HEK293 (cell line): ENCODE measurements around the gene CCNY.
A peak's percentile ranks its signal among the peaks of the same experiment; 100 is the strongest.

Source experiments
- GFI1B ChIP-seq: fragments of 450-650 bp; formaldehyde crosslinking; IDR thresholded peaks from 2 replicates; pipeline ENCODE4 v1.5.1; 2016; ENCODE audit warnings: missing biosample characterization, missing genetic modification characterization
- KLF16 ChIP-seq: fragments of 450-650 bp; formaldehyde crosslinking; IDR thresholded peaks from 2 replicates; pipeline ENCODE4 v1.5.1; 2017; ENCODE audit warnings: missing biosample characterization, missing genetic modification characterization
- MYNN ChIP-seq: fragments of 450-650 bp; formaldehyde crosslinking; IDR thresholded peaks from 2 replicates; pipeline ENCODE4 v1.5.1; 2016; ENCODE audit warnings: missing biosample characterization, missing genetic modification characterization, borderline replicate concordance
- PRDM1 ChIP-seq: fragments of 450-650 bp; formaldehyde crosslinking; IDR thresholded peaks from 2 replicates; pipeline ENCODE4; 2016; ENCODE audit warnings: missing biosample characterization, missing genetic modification characterization
- TCF7L2 ChIP-seq: IDR thresholded peaks from 2 replicates; pipeline ENCODE4 v1.6.1; 2011; ENCODE audit warnings: low read depth, mild to moderate bottlenecking, inconsistent platforms, low read length, moderate library complexity, borderline replicate concordance
- WT1 ChIP-seq: fragments of 450-650 bp; formaldehyde crosslinking; IDR thresholded peaks from 2 replicates; pipeline ENCODE4 v1.5.1; 2016; ENCODE audit warnings: missing biosample characterization, missing genetic modification characterization
- ZBTB8A ChIP-seq: fragments of 450-650 bp; formaldehyde crosslinking; IDR thresholded peaks from 2 replicates; pipeline ENCODE4 v1.5.1; 2016; ENCODE audit warnings: missing biosample characterization, missing genetic modification characterization
- ZFP3 ChIP-seq: fragments of 450-650 bp; formaldehyde crosslinking; IDR thresholded peaks from 2 replicates; pipeline ENCODE4 v1.5.1; 2016; ENCODE audit warnings: low read depth, missing biosample characterization, missing genetic modification characterization
- ZNF16 ChIP-seq: fragments of 450-650 bp; formaldehyde crosslinking; IDR thresholded peaks from 2 replicates; pipeline ENCODE4 v1.5.1; 2016; ENCODE audit warnings: low read depth, missing biosample characterization, missing genetic modification characterization
- ZNF221 ChIP-seq: fragments of 450-650 bp; formaldehyde crosslinking; IDR thresholded peaks from 2 replicates; pipeline ENCODE4 v1.5.1; 2017; ENCODE audit warnings: missing biosample characterization, missing genetic modification characterization, borderline replicate concordance
- ZNF274 ChIP-seq, 2 experiments: fragments of 200-500 bp in 1 of 2; fragments of 450-650 bp in 1 of 2; sonication (Bioruptor generic) in 1 of 2; formaldehyde crosslinking in 1 of 2; IDR thresholded peaks; 2 replicates each; pipeline versions ENCODE4 v1.5.1 to v1.6.1; 2014 to 2016; ENCODE audit warnings: borderline replicate concordance in 1 of 2, inconsistent platforms in 1 of 2, low read length in 1 of 2, missing biosample characterization in 1 of 2, missing genetic modification characterization in 1 of 2
- ZNF311 ChIP-seq: fragments of 450-650 bp; formaldehyde crosslinking; IDR thresholded peaks from 2 replicates; pipeline ENCODE4 v1.5.1; 2017; ENCODE audit warnings: missing biosample characterization, missing genetic modification characterization, borderline replicate concordance
- ZNF747 ChIP-seq: fragments of 450-650 bp; formaldehyde crosslinking; IDR thresholded peaks from 2 replicates; pipeline ENCODE4 v1.5.1; 2016; ENCODE audit warnings: missing biosample characterization, missing genetic modification characterization
- TF ChIP-seq, protein P1 (sequence below): fragments of 450-650 bp; formaldehyde crosslinking; IDR thresholded peaks from 2 replicates; pipeline ENCODE4 v1.5.1; 2016; ENCODE audit warnings: missing biosample characterization, missing genetic modification characterization

DNA sequence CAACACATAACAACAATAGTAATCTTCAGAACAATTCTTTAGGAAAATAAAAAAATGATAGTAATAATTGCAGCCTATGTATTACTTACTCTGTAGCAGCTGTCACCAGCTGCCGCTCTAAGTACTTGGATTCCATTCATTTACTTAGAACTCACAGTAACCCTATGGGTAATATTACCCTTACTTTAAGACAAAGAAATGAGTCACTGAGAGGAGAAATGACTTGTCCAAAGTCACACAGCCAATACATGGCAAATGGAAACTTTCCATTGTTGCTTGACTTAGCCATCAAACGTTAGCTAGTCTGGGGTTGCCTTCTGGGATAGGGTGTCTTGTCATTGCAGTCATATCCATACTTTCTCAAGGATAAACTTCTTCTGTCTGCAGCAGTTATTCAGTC, 3.6 kb downstream of the CCNY start:
- TF ChIP-seq KLF16 (tag by site-specific recombination) (no peak), ZNF16 (no peak), ZNF311 (tag by site-specific recombination) (no peak), ZNF747 (tag by site-specific recombination) (no peak), ZBTB8A (tag by site-specific recombination) (no peak), ZNF274 (IDR thresholded peaks at IDR 0.05; ENCODE audit: low read length) (no peak), ZNF274 (tag by site-specific recombination; IDR thresholded peaks at IDR 0.05; ENCODE audit: borderline replicate concordance) (no peak), GFI1B (tag by site-specific recombination) (no peak), PRDM1 (tag by site-specific recombination) (peak; percentile 63), ZNF221 (no peak), ZFP3 (tag by site-specific recombination) (no peak), WT1 (tag by site-specific recombination) (no peak), MYNN (tag by site-specific recombination) (no peak), TCF7L2 (no peak)
- TF ChIP-seq, protein P1, sequence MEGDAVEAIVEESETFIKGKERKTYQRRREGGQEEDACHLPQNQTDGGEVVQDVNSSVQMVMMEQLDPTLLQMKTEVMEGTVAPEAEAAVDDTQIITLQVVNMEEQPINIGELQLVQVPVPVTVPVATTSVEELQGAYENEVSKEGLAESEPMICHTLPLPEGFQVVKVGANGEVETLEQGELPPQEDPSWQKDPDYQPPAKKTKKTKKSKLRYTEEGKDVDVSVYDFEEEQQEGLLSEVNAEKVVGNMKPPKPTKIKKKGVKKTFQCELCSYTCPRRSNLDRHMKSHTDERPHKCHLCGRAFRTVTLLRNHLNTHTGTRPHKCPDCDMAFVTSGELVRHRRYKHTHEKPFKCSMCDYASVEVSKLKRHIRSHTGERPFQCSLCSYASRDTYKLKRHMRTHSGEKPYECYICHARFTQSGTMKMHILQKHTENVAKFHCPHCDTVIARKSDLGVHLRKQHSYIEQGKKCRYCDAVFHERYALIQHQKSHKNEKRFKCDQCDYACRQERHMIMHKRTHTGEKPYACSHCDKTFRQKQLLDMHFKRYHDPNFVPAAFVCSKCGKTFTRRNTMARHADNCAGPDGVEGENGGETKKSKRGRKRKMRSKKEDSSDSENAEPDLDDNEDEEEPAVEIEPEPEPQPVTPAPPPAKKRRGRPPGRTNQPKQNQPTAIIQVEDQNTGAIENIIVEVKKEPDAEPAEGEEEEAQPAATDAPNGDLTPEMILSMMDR (tag by site-specific recombination): no peak
